ENCODE measurements around the gene IRF2BP2. TPM values are rescaled to one million over a fixed set of nuclear protein-coding genes. Genes with fewer than 3 reads are reported as not detected.
A peak's percentile ranks its signal among the peaks of the same experiment; 100 is the strongest.

The IRF2BP2 gene
- total RNA-seq, 2 donors from 2014 or later: 74.5 to 76.3 TPM

DNA sequence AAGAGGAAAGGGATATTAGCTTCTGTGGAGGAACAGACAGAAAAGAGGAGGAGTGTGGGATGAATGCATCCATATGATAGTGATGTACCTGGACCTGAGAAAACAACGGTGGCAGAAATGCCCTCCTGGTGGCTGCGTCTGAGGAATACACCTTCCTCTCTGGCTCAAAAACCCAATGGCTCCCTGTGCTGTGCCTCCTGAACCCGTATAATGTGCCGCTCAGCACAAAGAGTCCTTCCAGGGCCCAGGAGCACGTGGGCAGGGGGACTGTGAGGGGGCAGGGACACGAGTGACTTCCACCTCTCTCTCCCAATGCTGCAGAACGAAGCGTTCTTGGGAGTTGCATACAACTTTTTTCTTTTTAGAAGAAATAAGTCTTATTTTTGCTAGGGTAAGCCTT is 31.2 kb downstream of the IRF2BP2 start:
- H3K36me3 ChIP-seq: no peaks in the 10 kb centered on the region
- no peak overlapping the region for H3K27ac ChIP-seq
- no peaks in the 10 kb centered on the region for H3K9me3 ChIP-seq
- H3K27me3 ChIP-seq: no peaks in the 10 kb centered on the region
- no peak for TF ChIP-seq CTCF (IDR thresholded peaks at IDR 0.05)
- H3K4me3 ChIP-seq: no peak overlapping the region
- peaks cover 0 to 32% of the 10 kb centered on the region in 2 donors for H3K4me1 ChIP-seq
- DNase-seq (ENCODE audit: low spot score): peak; percentile 23

- Histone ChIP-seq H3K36me3 (no peaks in the 10 kb centered on the region), H3K4me1 (peaks cover 0 to 32% of the 10 kb centered on the region in 2 donors), H3K4me3 (no peak overlapping the region), H3K9me3 (no peaks in the 10 kb centered on the region), H3K27me3 (no peaks in the 10 kb centered on the region), H3K27ac (no peak overlapping the region)
- DNase-seq (ENCODE audit: low spot score): peak; percentile 49
- no peak for TF ChIP-seq CTCF (IDR thresholded peaks at IDR 0.05)
Measured at GRCh38 chr1:234578087-234578486, 31.9 kb downstream of the IRF2BP2 start.

DNA sequence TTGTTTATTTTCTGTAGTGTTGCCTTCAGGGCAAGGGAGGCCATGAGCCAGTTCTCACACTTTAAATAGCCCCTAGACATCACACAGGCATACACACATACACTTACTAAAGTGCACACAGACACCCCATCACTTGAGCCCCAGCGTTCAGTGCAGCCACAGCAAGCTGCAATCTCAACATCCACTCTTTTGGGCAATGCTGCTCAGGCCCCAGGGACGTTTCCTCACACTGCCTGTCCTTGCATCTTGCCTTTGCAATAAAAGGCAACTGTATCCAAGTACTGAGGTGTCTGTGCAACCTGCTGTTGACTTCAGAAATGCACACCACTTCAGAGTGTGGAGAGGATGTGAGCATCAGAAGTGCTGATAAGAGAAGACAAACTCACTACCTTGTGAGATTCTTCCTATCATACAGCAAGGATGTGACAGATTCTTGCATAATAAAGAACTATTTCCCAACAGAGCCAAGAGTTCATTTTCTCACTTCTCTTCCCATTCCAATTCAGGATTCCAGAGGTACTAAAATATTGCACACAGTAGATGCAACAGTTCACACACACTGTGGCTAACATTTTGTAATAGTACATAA is 36.2 kb downstream of the IRF2BP2 start:
- no peaks in the 10 kb centered on the region for H3K27me3 ChIP-seq
- no peaks in the 10 kb centered on the region for H3K36me3 ChIP-seq
- TF ChIP-seq CTCF (IDR thresholded peaks at IDR 0.05): no peak
- H3K9me3 ChIP-seq: no peaks in the 10 kb centered on the region
- H3K4me3 ChIP-seq: no peak overlapping the region
- H3K27ac ChIP-seq: peak overlapping the region in 1 of 2 donors; percentile 68
- peaks cover 0 to 16% of the 10 kb centered on the region in 2 donors for H3K4me1 ChIP-seq
- DNase-seq (ENCODE audit: low spot score): peak; percentile 75

- DNase-seq (ENCODE audit: low spot score): peak; percentile 11
- no peak overlapping the region for H3K4me3 ChIP-seq
- no peaks in the 10 kb centered on the region for H3K27me3 ChIP-seq
- no peaks in the 10 kb centered on the region for H3K36me3 ChIP-seq
- H3K27ac ChIP-seq: peak overlapping the region; percentile 36 to 68
- TF ChIP-seq CTCF (IDR thresholded peaks at IDR 0.05): no peak
- H3K9me3 ChIP-seq: no peaks in the 10 kb centered on the region
- peaks cover 0 to 16% of the 10 kb centered on the region in 2 donors for H3K4me1 ChIP-seq
Measured at GRCh38 chr1:234572966-234573365, 37.0 kb downstream of the IRF2BP2 start.

- peak; percentile 7 for DNase-seq (ENCODE audit: low spot score)
- no peaks in the 10 kb centered on the region for H3K27me3 ChIP-seq
- H3K36me3 ChIP-seq: no peaks in the 10 kb centered on the region
- peak overlapping the region; percentile 36 to 68 for H3K27ac ChIP-seq
- no peaks in the 10 kb centered on the region for H3K9me3 ChIP-seq
- peaks cover 0 to 16% of the 10 kb centered on the region in 2 donors for H3K4me1 ChIP-seq
- H3K4me3 ChIP-seq: no peak overlapping the region
- TF ChIP-seq CTCF (IDR thresholded peaks at IDR 0.05): no peak
Measured at GRCh38 chr1:234571702-234572101, 38.3 kb downstream of the IRF2BP2 start.
